ENCODE data around the gene SARS2. TPM values are rescaled to one million over a fixed set of nuclear protein-coding genes. Genes with fewer than 3 reads are reported as not detected.
"Not testable (repeated sequence)": the region's sequence is repeated elsewhere in the genome, so short reads cannot be mapped to it uniquely, and the experiment has no call there.

SARS2 gene
- total RNA-seq, 1 experiment from 2014 or later = 26.7 TPM

DNA sequence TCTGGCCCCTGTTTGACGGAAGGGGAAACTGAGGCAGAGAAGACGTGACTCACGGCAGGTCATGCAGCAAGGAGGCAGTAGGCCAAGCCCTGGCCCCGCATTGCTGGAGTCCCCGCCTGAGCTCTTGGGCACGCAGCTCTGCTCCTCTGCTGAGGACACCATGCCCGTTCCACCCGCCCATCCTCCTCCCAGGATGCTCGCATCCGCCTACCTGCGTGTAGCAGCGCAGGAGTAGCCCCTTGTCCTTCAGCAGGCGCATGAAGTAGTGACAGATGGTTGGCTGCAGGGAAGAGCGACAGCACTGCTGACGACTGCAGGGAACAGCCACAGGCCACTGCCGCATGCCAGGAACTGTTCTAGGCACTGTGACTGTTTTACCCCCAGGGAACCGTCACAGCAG is 41.7 kb downstream of the SARS2 start:
- Histone ChIP-seq H3K4me3 (ENCODE audit: low read length) (no peak overlapping the region), H3K27me3 (ENCODE audit: low read length) (no peaks in the 10 kb centered on the region), H4K20me1 (ENCODE audit: low read length) (no peaks in the 10 kb centered on the region), H3K79me2 (ENCODE audit: low read length) (no peaks in the 10 kb centered on the region), H3F3A (ENCODE audit: low read length, unreplicated experiment) (no peaks in the 10 kb centered on the region), H3K4me2 (ENCODE audit: low read length) (no peak overlapping the region), H3K27ac (ENCODE audit: low read length) (no peak overlapping the region), H3K9me2 (replicated peaks; ENCODE audit: low read length) (no peaks in the 10 kb centered on the region), H3K9me3 (ENCODE audit: low read length) (no peaks in the 10 kb centered on the region), H3K4me1 (ENCODE audit: insufficient read depth, low read length) (no peaks in the 10 kb centered on the region), H3K36me3 (ENCODE audit: low read depth, low read length) (no peaks in the 10 kb centered on the region), H3K9ac (ENCODE audit: low read length) (no peak overlapping the region), H2AFZ (ENCODE audit: low read length) (no peak overlapping the region)
- intact Hi-C loops (cut with micrococcal nuclease) = no loop called here
- BruUV-seq (replicated peaks) = no TSS peak
- TF ChIP-seq EZH2 (IDR thresholded peaks at IDR 0.05; ENCODE audit: low read length, unreplicated experiment) = no peak
- TF ChIP-seq, protein P1, sequence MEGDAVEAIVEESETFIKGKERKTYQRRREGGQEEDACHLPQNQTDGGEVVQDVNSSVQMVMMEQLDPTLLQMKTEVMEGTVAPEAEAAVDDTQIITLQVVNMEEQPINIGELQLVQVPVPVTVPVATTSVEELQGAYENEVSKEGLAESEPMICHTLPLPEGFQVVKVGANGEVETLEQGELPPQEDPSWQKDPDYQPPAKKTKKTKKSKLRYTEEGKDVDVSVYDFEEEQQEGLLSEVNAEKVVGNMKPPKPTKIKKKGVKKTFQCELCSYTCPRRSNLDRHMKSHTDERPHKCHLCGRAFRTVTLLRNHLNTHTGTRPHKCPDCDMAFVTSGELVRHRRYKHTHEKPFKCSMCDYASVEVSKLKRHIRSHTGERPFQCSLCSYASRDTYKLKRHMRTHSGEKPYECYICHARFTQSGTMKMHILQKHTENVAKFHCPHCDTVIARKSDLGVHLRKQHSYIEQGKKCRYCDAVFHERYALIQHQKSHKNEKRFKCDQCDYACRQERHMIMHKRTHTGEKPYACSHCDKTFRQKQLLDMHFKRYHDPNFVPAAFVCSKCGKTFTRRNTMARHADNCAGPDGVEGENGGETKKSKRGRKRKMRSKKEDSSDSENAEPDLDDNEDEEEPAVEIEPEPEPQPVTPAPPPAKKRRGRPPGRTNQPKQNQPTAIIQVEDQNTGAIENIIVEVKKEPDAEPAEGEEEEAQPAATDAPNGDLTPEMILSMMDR (conservative IDR thresholded peaks at IDR 0.05; ENCODE audit: low read depth, low read length) = no peak
- ChIA-PET CTCF (no interaction called here), POLR2A (ENCODE audit: unreplicated experiment) (no interaction called here)
- no peak for DNase-seq
- ATAC-seq = no peak

DNA sequence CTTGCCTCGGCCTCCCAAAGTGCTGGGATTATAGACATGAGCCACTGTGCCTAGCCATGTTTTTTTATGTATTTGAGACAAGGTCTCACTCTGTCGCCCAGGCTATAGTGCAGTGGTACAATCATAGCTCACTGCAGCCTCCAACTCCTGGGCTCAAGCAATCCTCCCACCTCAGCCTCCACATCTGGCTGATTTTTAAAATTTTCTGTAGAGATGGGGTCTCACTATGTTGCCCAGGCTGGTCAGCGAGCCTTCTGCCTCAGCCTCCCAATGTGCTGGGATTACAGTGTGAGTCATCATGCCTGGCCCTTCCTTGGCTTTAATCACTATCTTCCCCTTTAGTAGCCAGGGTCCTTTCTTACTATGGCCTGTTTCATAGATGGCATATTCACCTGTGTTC is 45.9 kb downstream of the SARS2 start:
- H3K9ac ChIP-seq (ENCODE audit: low read length); DNase-seq; H3K36me3 ChIP-seq (ENCODE audit: low read depth, low read length); ATAC-seq; H3K27ac ChIP-seq (ENCODE audit: low read length); CTCF ChIA-PET; POLR2A ChIA-PET (ENCODE audit: unreplicated experiment); intact Hi-C loops (cut with micrococcal nuclease); H3K4me2 ChIP-seq (ENCODE audit: low read length); H3F3A ChIP-seq (ENCODE audit: low read length, unreplicated experiment); H3K27me3 ChIP-seq (ENCODE audit: low read length); H3K79me2 ChIP-seq (ENCODE audit: low read length); H2AFZ ChIP-seq (ENCODE audit: low read length); H3K9me2 ChIP-seq (replicated peaks; ENCODE audit: low read length); H3K4me3 ChIP-seq (ENCODE audit: low read length); H4K20me1 ChIP-seq (ENCODE audit: low read length); H3K4me1 ChIP-seq (ENCODE audit: insufficient read depth, low read length); BruUV-seq (replicated peaks); H3K9me3 ChIP-seq (ENCODE audit: low read length): not testable (repeated sequence)

- Histone ChIP-seq H3K36me3 (ENCODE audit: low read depth, low read length) (no peaks in the 10 kb centered on the region), H3K4me1 (ENCODE audit: insufficient read depth, low read length) (no peaks in the 10 kb centered on the region), H2AFZ (ENCODE audit: low read length) (no peak overlapping the region), H3K9ac (ENCODE audit: low read length) (no peak overlapping the region), H3K9me3 (ENCODE audit: low read length) (no peaks in the 10 kb centered on the region), H3K27ac (ENCODE audit: low read length) (no peak overlapping the region), H3K27me3 (ENCODE audit: low read length) (no peaks in the 10 kb centered on the region), H3K9me2 (replicated peaks; ENCODE audit: low read length) (no peaks in the 10 kb centered on the region), H4K20me1 (ENCODE audit: low read length) (no peaks in the 10 kb centered on the region), H3F3A (ENCODE audit: low read length, unreplicated experiment) (no peaks in the 10 kb centered on the region), H3K4me2 (ENCODE audit: low read length) (no peak overlapping the region), H3K4me3 (ENCODE audit: low read length) (no peak overlapping the region), H3K79me2 (ENCODE audit: low read length) (no peaks in the 10 kb centered on the region)
- BruUV-seq (replicated peaks) = no TSS peak
- ATAC-seq = no peak
- no peak for DNase-seq
- TF ChIP-seq EZH2 (IDR thresholded peaks at IDR 0.05; ENCODE audit: low read length, unreplicated experiment) (no peak), EZH2phosphoT487 (IDR thresholded peaks at IDR 0.05; ENCODE audit: borderline replicate concordance, low read length) (no peak)
- TF ChIP-seq, protein P1 (conservative IDR thresholded peaks at IDR 0.05; ENCODE audit: low read depth, low read length) = no peak
- CTCF ChIA-PET = no interaction called here
- intact Hi-C loops (cut with micrococcal nuclease) = no loop called here
- POLR2A ChIA-PET (ENCODE audit: unreplicated experiment) = interaction anchor here (0.7 kb wide), 1 partner anchor 264 kb away, joined by 12 read pairs; the partner anchor contains the start of gene EIF3K
Observed at GRCh38 chr19:38883286-38883685, 47.3 kb downstream of the SARS2 start.

Measured in PC-3 (cell line).